ENCODE data around the gene AFMID. TPM values are rescaled to one million over a fixed set of nuclear protein-coding genes. Genes with fewer than 3 reads are reported as not detected.
A peak's percentile ranks its signal among the peaks of the same experiment; 100 is the strongest.

AFMID gene
- total and polyA plus RNA-seq, 9 of the 15 experiments (the other 6 are each of a cell fraction or from before 2014, with no cell fraction given): 62.1 to 188 (median 74.4) TPM

DNA sequence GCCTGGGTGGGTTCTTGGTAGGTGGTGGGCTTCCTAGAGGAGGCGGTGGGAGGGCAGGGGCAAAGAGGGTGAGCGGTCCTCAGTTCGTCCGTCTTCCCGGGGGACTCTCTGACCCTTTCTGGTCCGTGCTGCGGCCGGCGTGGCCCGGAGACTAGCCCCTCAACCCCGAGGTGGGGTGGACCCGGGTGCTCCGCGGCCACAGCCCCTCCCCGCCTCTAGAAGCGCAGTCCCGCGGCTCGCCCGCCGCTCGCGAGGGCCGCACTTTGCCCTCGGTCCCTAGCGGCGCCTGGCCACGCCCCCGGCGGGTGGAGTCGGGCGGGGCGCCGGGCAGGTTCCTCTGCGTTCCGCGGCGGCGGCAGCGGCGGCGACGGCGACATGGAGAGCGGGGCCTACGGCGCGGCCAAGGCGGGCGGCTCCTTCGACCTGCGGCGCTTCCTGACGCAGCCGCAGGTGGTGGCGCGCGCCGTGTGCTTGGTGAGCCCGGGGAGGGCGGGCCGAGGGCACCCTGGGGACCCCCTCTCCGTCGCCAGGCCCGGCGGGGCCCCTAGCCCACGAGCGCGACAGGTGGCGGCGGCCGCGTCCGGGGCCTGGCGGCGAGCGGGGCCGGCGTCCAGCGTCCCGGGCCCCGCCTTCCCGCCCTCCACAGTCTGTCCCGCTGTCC, 18.8 kb upstream of the AFMID start, which contains the start of gene SYNGR2 (continued):
- TF ChIP-seq ZBTB17 (CRISPR knock-in tag; IDR thresholded peaks at IDR 0.05) (0 out of 2 replicates have a peak, but pooled peaks have one; percentile 65), YY1 (IDR thresholded peaks at IDR 0.05; ENCODE audit: borderline replicate concordance in 1 of 3, control insufficient read depth in 1 of 3, extremely low read depth in 1 of 3, insufficient read depth in 3 of 3, insufficient read length in 1 of 3, insufficient replicate concordance in 2 of 3, low read depth in 1 of 3, low read length in 2 of 3) (peak in 2 of 3 experiments; percentile 51 to 80), ETV5 (CRISPR knock-in tag; IDR thresholded peaks at IDR 0.05; ENCODE audit: low read depth) (0 out of 2 replicates have a peak, but pooled peaks have one; percentile 25), NUFIP1 (IDR thresholded peaks at IDR 0.05; ENCODE audit: partially characterized antibody) (no peak), GABPA (tag; conservative IDR thresholded peaks at IDR 0.05; ENCODE audit: low read depth) (no peak), ZNF561 (CRISPR knock-in tag; conservative IDR thresholded peaks at IDR 0.05) (no peak), NCOR1 (IDR thresholded peaks at IDR 0.05) (no peak), TAF9B (IDR thresholded peaks at IDR 0.05; ENCODE audit: partially characterized antibody) (no peak), TCF3 (CRISPR knock-in tag; IDR thresholded peaks at IDR 0.05) (peak; percentile 25), SIN3B (IDR thresholded peaks at IDR 0.05; ENCODE audit: low read depth) (peak; percentile 69; the same call in 1 of the 2 replicates), TAF7 (tag; IDR thresholded peaks at IDR 0.05) (no peak), FOXM1 (IDR thresholded peaks at IDR 0.05; ENCODE audit: low read depth) (no peak), FOXM1 (CRISPR knock-in tag; IDR thresholded peaks at IDR 0.05; ENCODE audit: low read depth) (0 out of 2 replicates have a peak, but pooled peaks have one; percentile 42), ESRRA (IDR thresholded peaks at IDR 0.05; ENCODE audit: borderline replicate concordance, low read depth) (peak; percentile 42), ZNF263 (CRISPR knock-in tag; IDR thresholded peaks at IDR 0.05; ENCODE audit: borderline replicate concordance) (no peak; the same call in 1 of the 2 replicates), MYNN (IDR thresholded peaks at IDR 0.05) (no peak), MYNN (CRISPR knock-in tag; IDR thresholded peaks at IDR 0.05) (no peak), ARNT (IDR thresholded peaks at IDR 0.05) (no peak), BACH1 (tag; IDR thresholded peaks at IDR 0.05) (no peak), EP400 (IDR thresholded peaks at IDR 0.05) (no peak), POU5F1 (IDR thresholded peaks at IDR 0.05; ENCODE audit: borderline replicate concordance, low read depth, low read length, partially characterized antibody) (no peak), NFATC3 (IDR thresholded peaks at IDR 0.05) (no peak), SOX6 (IDR thresholded peaks at IDR 0.05) (peak; percentile 50), TAF1 (IDR thresholded peaks at IDR 0.05; ENCODE audit: control insufficient read depth, extremely low read depth, insufficient read depth, low read length, severe bottlenecking) (peak; percentile 44), ZNF140 (CRISPR knock-in tag; IDR thresholded peaks at IDR 0.05) (no peak)
- TF ChIP-seq, protein P1, sequence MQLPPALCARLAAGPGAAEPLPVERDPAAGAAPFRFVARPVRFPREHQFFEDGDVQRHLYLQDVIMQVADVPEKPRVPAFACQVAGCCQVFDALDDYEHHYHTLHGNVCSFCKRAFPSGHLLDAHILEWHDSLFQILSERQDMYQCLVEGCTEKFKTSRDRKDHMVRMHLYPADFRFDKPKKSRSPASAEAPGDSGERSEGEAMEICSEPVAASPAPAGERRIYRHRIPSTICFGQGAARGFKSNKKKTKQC (CRISPR knock-in tag; IDR thresholded peaks at IDR 0.05): no peak; the same call in 1 of the 2 replicates
- TF ChIP-seq, protein P2, sequence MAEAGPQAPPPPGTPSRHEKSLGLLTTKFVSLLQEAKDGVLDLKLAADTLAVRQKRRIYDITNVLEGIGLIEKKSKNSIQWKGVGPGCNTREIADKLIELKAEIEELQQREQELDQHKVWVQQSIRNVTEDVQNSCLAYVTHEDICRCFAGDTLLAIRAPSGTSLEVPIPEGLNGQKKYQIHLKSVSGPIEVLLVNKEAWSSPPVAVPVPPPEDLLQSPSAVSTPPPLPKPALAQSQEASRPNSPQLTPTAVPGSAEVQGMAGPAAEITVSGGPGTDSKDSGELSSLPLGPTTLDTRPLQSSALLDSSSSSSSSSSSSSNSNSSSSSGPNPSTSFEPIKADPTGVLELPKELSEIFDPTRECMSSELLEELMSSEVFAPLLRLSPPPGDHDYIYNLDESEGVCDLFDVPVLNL (CRISPR knock-in tag; IDR thresholded peaks at IDR 0.05; ENCODE audit: low read depth): no peak
- TF ChIP-seq, protein P3, sequence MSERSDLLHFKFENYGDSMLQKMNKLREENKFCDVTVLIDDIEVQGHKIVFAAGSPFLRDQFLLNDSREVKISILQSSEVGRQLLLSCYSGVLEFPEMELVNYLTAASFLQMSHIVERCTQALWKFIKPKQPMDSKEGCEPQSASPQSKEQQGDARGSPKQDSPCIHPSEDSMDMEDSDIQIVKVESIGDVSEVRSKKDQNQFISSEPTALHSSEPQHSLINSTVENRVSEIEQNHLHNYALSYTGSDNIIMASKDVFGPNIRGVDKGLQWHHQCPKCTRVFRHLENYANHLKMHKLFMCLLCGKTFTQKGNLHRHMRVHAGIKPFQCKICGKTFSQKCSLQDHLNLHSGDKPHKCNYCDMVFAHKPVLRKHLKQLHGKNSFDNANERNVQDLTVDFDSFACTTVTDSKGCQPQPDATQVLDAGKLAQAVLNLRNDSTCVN (CRISPR knock-in tag; IDR thresholded peaks at IDR 0.05): 0 out of 2 replicates have a peak, but pooled peaks have one; percentile 39
